Glutamatergic neuron (in vitro differentiated cells): Measurements from ENCODE around the gene CLSTN2. TPM values are rescaled to one million over a fixed set of nuclear protein-coding genes. Genes with fewer than 3 reads are reported as not detected.

ENCODE experiments used
- DNase-seq: peaks from one replicate; pipeline ENCODE4 v3.0.0; 2022
- H3K27ac Mint-ChIP-seq: one replicate; pipeline ENCODE4 v1.8.0; 2020; ENCODE audit warnings: mild to moderate bottlenecking, mixed read lengths, inconsistent platforms; ENCODE audit not compliant: unreplicated experiment
- H3K27me3 Mint-ChIP-seq: one replicate; pipeline ENCODE4 v1.8.0; 2020; ENCODE audit warnings: mild to moderate bottlenecking, moderate library complexity, mixed read lengths, inconsistent platforms; ENCODE audit not compliant: unreplicated experiment
- H3K36me3 Mint-ChIP-seq: one replicate; pipeline ENCODE4 v1.8.0; 2020; ENCODE audit warnings: mild to moderate bottlenecking, mixed read lengths, inconsistent platforms; ENCODE audit not compliant: unreplicated experiment
- H3K4me1 Mint-ChIP-seq: one replicate; pipeline ENCODE4 v1.8.0; 2020; ENCODE audit warnings: mild to moderate bottlenecking, low read depth, mixed read lengths, inconsistent platforms; ENCODE audit not compliant: unreplicated experiment
- H3K4me3 Mint-ChIP-seq: one replicate; pipeline ENCODE4 v1.8.0; 2020; ENCODE audit warnings: mild to moderate bottlenecking, mixed read lengths, inconsistent platforms; ENCODE audit not compliant: unreplicated experiment
- H3K9me3 Mint-ChIP-seq: one replicate; pipeline ENCODE4 v1.8.0; 2020; ENCODE audit warnings: mild to moderate bottlenecking, moderate library complexity, mixed read lengths, inconsistent platforms; ENCODE audit not compliant: unreplicated experiment
- CTCF ChIP-seq: fragments of 200-600 bp; sonication (generic); IDR thresholded peaks from one replicate; pipeline ENCODE4 v1.5.0; 2021; ENCODE audit not compliant: partially characterized antibody, unreplicated experiment
- total RNA-seq: library from RNA; stranded (reverse); fragmentation: NEBNext Ultra II Directional; extraction: Animal tissue kit (Norgen Biotek cat#: 25700); gene quantifications from one replicate; pipeline ENCODE4 v1.2.1, GENCODE V29; 2021; ENCODE audit not compliant: unreplicated experiment

The CLSTN2 gene
- total RNA-seq, 1 donor from 2014 or later, result 3.1 TPM

GRCh38 chr3:140159646-140160045, 224.7 kb downstream of the CLSTN2 start:
- no peak for DNase-seq
- Mint-ChIP-seq H3K27me3 (no peaks in the 10 kb centered on the region), H3K4me3 (no peak overlapping the region), H3K36me3 (no peaks in the 10 kb centered on the region), H3K4me1 (peaks cover under 1% of the 10 kb centered on the region), H3K27ac (no peak overlapping the region), H3K9me3 (peaks cover 1% of the 10 kb centered on the region)
- no peak for TF ChIP-seq CTCF

GRCh38 chr3:140160553-140160952, 225.6 kb downstream of the CLSTN2 start:
- TF ChIP-seq CTCF, result no peak
- peaks cover 5% of the 10 kb centered on the region for H3K4me1 Mint-ChIP-seq
- no peak overlapping the region for H3K27ac Mint-ChIP-seq
- no peaks in the 10 kb centered on the region for H3K27me3 Mint-ChIP-seq
- H3K36me3 Mint-ChIP-seq, result no peaks in the 10 kb centered on the region
- no peak overlapping the region for H3K4me3 Mint-ChIP-seq
- DNase-seq, result no peak
- H3K9me3 Mint-ChIP-seq, result peaks cover 1% of the 10 kb centered on the region

GRCh38 chr3:140162551-140162950, 227.6 kb downstream of the CLSTN2 start:
- Mint-ChIP-seq H3K9me3 (no peaks in the 10 kb centered on the region), H3K4me3 (no peak overlapping the region), H3K36me3 (no peaks in the 10 kb centered on the region), H3K27me3 (no peaks in the 10 kb centered on the region), H3K27ac (no peak overlapping the region), H3K4me1 (peaks cover 13% of the 10 kb centered on the region)
- DNase-seq, result no peak
- TF ChIP-seq CTCF, result no peak

GRCh38 chr3:140163159-140163763, 228.3 kb downstream of the CLSTN2 start:
- H3K27ac Mint-ChIP-seq, result no peak overlapping the region
- no peaks in the 10 kb centered on the region for H3K9me3 Mint-ChIP-seq
- DNase-seq, result no peak
- no peak overlapping the region for H3K4me3 Mint-ChIP-seq
- no peaks in the 10 kb centered on the region for H3K36me3 Mint-ChIP-seq
- H3K27me3 Mint-ChIP-seq, result no peaks in the 10 kb centered on the region
- TF ChIP-seq CTCF, result no peak
- peaks cover 13% of the 10 kb centered on the region for H3K4me1 Mint-ChIP-seq

GRCh38 chr3:140164156-140164555, 229.2 kb downstream of the CLSTN2 start:
- H3K36me3 Mint-ChIP-seq, result no peaks in the 10 kb centered on the region
- no peak overlapping the region for H3K27ac Mint-ChIP-seq
- H3K9me3 Mint-ChIP-seq, result no peaks in the 10 kb centered on the region
- no peaks in the 10 kb centered on the region for H3K27me3 Mint-ChIP-seq
- peaks cover 13% of the 10 kb centered on the region for H3K4me1 Mint-ChIP-seq
- DNase-seq, result no peak
- no peak overlapping the region for H3K4me3 Mint-ChIP-seq
- no peak for TF ChIP-seq CTCF
